Stimulated activated CD8-positive, alpha-beta memory T cell treated with anti-CD3 and anti-CD28 coated beads, Interleukin-12 subunit alpha, Interleukin-12 subunit beta, amount 100 ng/mL, for 4 hours (primary cell): ENCODE results near the gene SLX4IP.

Experiments
- DNase-seq: peaks from one replicate; pipeline ENCODE4 v3.0.0-alpha.2; 2020; ENCODE audit warnings: low read depth

SLX4IP gene

DNA sequence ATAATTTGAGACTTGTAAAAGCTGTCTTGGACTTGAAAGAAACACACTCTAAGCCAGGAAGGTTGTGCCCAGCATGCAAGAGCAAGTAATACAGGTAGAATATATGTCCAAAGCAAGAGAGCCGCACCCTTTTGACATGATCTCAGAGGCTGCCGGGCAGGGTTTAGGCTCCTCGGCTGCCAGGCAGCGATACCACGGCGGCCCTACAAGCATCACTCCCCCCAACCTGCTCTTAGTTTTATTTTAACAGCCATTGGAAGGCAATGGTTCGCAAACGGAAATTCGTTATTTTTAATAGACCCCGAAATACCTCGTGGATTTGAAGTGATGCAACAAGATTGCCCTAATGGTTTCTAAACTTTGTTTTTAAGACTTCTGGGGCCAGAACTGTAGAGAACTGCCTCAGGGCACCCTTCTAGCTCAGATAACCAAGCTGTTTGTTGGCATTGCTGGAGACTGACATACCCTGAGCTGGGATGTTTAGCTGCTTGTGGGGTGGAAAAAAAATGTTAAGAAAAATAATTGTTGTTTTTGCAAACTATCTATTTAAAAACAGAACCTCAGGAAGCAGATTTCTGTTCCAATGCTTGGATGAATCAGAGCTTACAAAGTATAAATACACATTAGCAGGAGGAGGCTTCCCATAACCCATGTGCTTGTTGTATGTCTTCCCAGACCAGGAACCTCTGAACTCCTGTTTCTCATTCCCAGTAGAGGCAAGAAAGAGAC lies 199.7 kb downstream of the SLX4IP start:
- DNase-seq, result no peak

- no peak for DNase-seq
Observed at GRCh38 chr20:10635476-10636208, 200.5 kb downstream of the SLX4IP start.

DNA sequence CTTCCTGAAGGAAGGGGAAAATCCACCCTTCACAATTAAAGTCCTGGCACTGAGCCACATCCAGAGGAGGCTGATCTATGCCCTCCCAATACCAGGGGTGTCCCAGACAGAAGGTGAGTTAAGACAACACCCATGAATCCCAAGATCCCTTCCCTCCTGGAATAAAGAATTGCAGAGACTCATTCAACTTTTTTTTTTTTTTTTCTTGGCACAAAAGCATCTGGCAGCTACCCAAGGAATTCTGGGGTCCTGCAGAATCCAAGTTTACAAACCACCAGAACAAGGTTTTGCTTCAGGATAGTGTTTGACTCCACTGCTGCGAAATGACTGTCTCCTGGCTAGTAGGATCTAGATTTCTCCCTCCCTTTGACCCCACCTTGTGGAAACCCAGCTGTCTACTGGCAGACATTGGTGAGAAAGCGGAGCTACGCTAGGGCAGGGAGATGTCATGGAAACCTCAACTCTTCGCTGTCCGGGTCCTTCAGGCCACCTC lies 201.3 kb downstream of the SLX4IP start:
- no peak for DNase-seq

DNA sequence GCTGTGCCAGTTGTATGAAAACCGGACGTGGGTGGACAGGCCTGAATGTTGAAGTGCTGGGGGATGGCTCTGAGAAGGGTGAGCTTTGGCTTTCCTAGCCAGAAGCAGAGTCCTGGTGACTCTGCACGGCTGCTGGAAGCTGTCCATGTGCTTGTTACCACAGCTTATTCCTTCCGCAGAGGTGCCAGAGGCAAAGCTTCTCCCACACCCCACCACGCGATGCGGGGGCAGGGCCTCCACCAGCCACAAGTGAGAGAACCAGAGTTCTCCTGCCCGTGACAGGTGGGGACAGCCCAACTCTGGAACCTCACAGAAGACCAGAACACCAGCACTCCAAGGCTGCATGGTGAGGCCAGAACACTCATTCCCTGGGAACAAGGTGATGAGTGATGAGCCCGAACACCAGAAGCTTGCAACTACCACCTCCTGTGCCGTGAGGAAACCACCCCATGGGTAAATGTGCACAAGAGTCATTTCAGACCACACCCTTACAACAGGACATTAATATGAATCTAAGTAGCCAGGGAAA lies 202.0 kb downstream of the SLX4IP start:
- no peak for DNase-seq

DNA sequence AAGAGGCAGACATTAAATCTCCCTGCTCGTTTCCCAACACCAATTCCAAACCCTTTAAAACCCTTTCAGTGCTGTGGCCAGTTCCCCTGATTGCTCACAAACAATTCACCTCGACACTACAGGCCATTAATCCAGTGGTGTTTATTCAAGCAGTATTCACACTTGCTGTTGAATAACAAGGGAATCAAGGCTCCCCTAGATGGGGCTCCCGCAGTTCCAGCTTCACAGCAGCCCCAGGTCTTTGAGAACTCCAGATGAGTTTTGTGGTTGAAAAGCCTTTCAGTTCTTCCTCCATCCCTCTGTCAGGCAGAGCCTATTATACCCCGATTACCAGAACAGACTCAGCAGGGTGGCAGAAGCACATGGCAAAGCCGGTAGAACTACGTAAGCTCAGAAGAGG lies 202.5 kb downstream of the SLX4IP start:
- DNase-seq, result no peak

DNA sequence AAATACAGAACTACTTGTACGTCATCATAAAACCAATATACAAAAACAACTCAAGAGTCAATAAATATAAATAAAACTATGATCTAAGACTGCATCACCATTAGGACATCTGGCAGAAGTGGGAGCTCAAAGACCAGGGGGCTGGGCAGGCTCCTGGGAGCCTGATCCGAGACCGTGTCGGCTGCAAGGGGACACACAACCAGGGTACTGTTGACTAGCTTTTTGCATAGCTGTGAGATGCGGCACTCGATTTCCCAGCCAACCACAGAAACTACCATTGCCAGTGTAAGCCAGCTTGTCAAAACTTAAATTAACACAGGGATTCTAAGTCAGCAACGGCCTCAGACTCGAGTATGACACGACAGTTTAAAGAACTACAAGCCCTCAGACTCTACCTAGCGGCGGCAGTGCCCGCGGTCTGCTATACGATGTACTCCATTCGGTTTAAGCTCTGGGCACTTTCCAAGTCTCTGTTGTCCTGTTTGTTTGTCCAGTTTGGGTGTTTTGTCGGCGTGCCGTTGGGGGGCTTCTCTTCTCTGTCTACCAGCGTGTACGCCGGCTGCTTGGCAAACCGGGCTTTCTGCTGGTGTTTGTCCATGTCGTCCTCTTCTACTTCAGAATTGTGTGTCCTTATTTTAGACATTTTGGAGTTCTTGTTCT lies 204.1 kb downstream of the SLX4IP start:
- DNase-seq, result no peak

DNA sequence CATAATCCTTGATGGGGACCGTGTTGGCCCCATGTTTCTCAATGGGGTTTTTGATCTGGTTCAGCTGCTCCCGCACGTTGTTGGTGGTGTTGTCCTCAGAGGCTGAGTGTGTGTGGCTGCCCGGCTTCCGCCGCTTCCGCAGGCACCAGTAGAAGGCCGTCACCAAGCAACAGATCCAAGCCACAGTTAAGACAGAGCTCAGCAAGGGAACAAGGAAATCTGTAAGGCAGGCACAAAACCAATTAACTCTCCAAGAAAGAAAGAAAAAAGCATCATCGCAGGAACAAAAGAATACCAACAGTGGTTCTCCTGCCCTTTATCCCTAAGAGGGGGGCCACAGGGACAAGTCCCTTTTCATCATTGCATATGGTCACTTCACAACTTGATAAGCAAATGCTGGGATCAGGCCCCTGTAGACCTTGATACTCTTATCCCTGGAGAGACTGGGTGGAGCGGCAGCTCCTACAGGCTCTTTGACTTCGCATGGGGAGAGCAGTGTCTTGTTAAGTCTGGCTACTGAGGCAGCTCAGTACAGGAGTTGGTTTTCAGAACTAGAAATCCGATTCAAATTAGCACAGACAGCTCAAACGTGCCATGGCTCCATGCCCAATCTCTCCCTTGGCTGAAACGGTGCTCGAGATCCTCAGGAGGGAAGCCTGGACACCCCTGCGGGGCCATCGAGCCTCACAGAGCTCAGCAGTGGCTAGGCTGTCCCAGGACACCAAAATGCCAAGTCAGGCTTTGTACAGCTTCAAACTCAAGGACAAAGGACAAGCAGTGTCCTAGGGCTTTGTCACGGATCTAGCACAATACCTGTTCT lies 204.8 kb downstream of the SLX4IP start:
- no peak for DNase-seq

DNA sequence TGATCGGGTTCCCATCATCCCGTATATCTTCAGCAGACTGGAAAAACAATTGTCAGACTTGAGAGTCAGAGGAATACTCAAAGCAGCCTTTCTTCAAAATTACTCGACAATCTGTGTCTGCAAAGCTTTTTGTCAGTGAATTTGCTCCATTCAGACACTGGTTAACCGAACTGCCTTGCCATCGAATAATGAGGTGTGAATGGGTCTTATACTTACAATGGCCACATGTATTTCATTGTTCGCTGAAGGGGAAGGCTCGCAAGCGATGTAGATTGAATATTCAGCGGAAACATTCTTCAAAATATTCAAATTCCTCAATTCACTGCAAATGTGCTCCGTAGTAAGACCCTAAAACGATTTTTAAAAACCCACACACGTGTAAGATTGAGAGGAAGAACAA lies 205.8 kb downstream of the SLX4IP start:
- no peak for DNase-seq

DNA sequence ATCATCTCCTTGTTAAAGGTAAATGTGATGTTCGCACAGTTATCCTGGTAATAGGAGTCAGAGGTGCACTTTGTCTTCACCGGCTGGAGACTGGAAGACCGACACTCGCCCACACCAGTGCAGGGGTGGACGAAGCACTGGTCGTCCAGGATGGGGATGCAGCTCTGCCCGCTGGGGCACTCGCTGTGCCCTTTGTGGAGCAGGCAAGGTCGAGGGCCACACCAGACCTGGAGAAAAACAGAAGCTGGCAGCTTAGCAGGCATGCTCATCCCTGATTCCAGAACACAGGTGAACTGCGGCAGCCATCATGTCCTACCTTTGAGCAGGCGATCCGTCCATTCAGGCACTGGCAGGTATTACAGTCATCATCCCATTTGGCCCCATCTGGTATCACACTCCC lies 206.4 kb downstream of the SLX4IP start:
- no peak for DNase-seq

DNA sequence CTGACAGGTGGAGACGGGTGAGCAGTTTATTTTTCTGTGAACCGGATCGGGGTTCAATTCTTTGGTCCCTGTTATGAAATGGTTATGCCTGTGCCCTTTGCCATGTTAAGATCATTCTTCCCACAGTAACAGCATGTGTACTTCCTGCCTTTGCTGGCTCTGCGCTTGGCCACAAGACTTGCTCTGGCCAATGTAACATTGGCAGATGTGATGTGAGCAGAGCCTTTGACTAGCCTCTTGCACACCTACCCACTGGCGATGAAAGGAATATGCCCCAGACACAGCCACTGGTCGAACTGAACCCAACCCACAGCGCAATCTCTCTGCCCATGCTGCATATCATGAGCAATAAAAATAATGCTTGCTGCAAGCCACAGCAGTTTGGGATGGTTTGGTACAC lies 206.8 kb downstream of the SLX4IP start:
- no peak for DNase-seq

DNA sequence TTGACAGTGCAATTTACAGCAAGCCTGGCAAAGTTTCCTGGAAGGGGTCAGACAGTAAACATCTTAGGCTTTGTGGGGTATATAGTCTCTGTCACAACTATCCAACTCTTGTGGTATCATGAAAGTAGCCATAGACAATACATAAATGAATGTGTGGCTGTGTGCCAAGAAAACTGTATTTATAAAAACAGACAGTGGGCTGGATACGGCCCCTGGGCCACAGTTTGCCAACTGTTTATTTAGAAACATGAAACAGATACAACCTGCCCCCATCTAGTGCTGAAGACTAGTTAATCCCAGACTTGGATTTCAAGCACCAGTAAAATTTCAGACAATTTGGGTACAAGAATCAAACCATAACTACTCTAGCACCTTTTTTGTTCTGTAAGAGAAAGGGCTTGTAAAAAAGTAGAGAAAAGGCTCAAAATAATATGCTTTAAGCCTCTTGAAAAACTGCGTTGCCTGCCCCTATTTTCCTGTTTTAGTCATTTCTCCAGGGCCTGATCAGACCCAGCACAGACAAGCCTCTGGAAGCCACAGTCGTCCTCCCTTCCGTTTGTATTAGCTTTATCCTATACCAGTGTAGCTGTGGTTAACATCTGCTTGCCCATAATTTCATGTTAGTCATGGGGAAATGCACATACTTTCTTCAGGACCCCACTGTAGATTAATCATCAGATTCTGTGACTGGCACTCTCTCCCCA lies 207.9 kb downstream of the SLX4IP start:
- DNase-seq, result no peak

GRCh38 chr20:10643560-10643873 lies 208.4 kb downstream of the SLX4IP start:
- no peak for DNase-seq

GRCh38 chr20:10644458-10645204 lies 209.5 kb downstream of the SLX4IP start:
- no peak for DNase-seq

DNA sequence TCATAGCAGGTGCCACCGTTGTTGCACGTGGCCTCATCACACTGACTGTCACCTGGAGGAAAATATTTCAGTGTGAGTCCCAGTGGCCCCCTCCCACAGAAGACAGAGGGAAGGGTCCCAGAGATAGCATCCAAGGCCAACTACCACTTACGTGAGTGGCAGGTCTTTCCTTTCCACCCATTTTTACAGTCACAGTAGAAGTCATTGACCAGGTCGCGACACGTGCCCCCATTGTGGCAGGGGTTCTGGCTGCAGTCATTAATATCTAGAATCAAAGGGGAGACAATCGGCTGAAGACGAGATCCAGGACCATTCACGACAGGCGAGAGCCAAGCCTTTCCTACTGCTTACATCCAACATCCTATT lies 210.1 kb downstream of the SLX4IP start:
- DNase-seq, result no peak

DNA sequence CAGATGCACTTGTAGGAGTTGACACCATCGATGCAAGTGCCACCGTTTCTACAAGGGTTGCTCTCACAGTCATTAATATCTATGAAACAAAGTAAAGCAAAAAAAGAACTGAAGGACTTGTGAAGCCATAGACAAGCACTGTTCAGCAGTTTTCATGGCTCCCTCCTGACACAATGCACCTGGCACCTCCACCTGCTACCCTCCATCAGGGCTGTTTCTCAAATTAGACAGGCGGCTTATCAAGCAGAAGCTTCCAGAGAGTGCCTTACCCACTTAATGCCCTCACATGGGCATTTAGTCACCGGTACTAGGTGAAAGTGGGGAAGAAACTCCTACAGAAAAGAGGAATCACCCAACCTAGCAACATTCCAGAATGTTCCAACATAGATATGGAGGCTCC lies 210.9 kb downstream of the SLX4IP start:
- DNase-seq, result no peak

DNA sequence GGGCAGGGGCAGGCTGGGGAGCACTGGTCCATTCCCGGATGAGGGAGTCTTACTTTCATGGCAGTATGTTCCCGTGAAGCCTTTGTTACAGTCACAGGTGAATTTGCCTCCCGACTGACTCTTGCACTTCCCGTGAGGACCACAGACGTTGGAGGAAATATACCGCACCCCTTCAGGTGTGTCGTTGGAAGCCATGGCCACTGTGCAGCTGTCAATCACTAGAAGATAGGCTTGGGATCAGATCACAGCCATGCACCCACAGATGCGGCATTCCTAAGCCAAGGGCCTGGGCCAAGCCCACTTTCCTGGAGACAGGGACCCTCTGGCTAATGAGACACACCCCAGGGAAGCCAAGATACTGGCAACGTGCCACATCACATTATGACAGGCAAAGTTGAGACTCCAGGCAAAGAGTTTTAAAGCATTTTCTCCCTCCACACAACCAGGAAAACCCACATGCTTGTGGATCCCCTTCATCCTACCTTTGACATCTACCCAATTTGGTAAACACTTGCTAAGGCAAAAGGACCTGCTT lies 211.8 kb downstream of the SLX4IP start:
- DNase-seq, result no peak

DNA sequence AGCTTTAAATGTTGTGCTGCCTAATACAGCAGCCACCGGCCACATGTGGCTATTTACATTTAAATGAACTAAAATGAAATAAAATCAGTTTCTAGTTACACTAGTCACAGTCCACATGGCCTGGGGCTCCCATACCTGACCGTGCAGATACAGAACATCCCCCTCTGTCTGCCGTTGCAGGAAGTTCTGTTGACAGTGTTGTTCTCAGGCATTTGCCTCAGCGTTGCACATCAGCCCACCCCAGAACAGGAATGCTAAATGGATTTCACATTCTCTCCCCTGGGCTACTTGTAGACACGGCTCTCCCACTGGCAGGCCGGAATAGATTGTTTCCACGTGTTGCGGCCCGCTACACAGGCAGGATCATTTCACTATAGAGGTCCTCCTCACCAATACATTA lies 212.4 kb downstream of the SLX4IP start:
- no peak for DNase-seq

DNA sequence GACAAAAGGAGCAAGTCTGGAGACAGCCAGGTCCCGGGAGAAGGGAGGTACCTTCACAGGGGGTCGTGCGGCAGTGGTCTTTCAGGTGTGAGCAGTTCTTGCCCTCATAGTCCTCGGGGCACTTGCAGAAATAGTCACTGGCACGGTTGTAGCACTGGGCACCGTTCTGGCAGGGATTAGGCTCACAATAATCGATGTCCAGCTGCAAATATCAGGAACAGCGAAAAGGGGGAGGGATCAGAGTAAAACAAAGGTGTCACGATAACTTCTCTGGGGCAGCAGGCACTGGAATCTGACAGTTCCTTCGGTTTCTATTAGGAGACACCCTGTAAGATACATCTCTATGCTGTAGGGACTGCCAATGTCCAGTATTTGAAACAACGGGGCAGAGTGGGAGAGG lies 212.8 kb downstream of the SLX4IP start:
- DNase-seq, result no peak

GRCh38 chr20:10648651-10649050 lies 213.5 kb downstream of the SLX4IP start:
- DNase-seq, result no peak

- no peak for DNase-seq
Observed at GRCh38 chr20:10649080-10649796, 214.1 kb downstream of the SLX4IP start.
